Panc1 (cell line): ENCODE results near the gene CYTL1. TPM values are rescaled to one million over a fixed set of nuclear protein-coding genes. Genes with fewer than 3 reads are reported as not detected.
"Not testable (repeated sequence)": the region's sequence is repeated elsewhere in the genome, so short reads cannot be mapped to it uniquely, and the experiment has no call there.

Source experiments
- ATAC-seq: fragments of 200-7000 bp; cut with Tn5 transposase; 2 replicates; pipeline ENCODE4 v1.9.1; 2020; ENCODE audit warnings: mild to moderate bottlenecking, moderate library complexity
- BruUV-seq: library from RNA; stranded (reverse); fragments of 400-500 nt; replicated peaks from 2 replicates; lab custom pipeline; 2021; lab: Mats Ljungman, UMichigan
- CTCF ChIA-PET: fragments of 300-600 bp; sonication (Branson Sonifier 250); formaldehyde crosslinking; loops from one replicate; lab custom pipeline; 2022; ENCODE audit warnings: antibody characterized with exemption; lab: Charles Lee
- POLR2A ChIA-PET: fragments of 300-600 bp; sonication (Branson Sonifier 250); formaldehyde crosslinking; loops from one replicate; lab custom pipeline; 2022; ENCODE audit warnings: antibody characterized with exemption; lab: Charles Lee
- DNase-seq: peaks from one replicate; pipeline ENCODE4 v3.0.0-alpha.2; 2010; ENCODE audit warnings: low read depth, low spot score
- H3K27ac ChIP-seq: 2 replicates; pipeline ENCODE4 v1.5.1; 2011; ENCODE audit warnings: mild to moderate bottlenecking, low read length, inconsistent platforms
- H3K27me3 ChIP-seq: fragments of 200-500 bp; sonication (Bioruptor generic); 2 replicates; pipeline ENCODE4 v1.6.0; 2014; ENCODE audit warnings: low read length, inconsistent platforms; ENCODE audit not compliant: control insufficient read depth, insufficient read depth
- H3K36me3 ChIP-seq: fragments of 200-500 bp; sonication (Bioruptor generic); 2 replicates; pipeline ENCODE4 v1.5.1; 2014; ENCODE audit warnings: inconsistent platforms, mild to moderate bottlenecking, low read length, moderate library complexity; ENCODE audit not compliant: control insufficient read depth, insufficient read depth
- H3K4me1 ChIP-seq: 2 replicates; pipeline ENCODE4 v1.5.1; 2011; ENCODE audit warnings: inconsistent platforms, mild to moderate bottlenecking, low read length, moderate library complexity; ENCODE audit not compliant: control insufficient read depth, insufficient read depth
- H3K4me3 ChIP-seq, 2 experiments: 2 replicates each; pipeline ENCODE4 v1.5.1; 2011 to 2012; ENCODE audit warnings: low read depth in 2 of 2, low read length in 2 of 2, mild to moderate bottlenecking in 2 of 2, inconsistent platforms in 1 of 2, moderate library complexity in 1 of 2
- H3K9me3 ChIP-seq: fragments of 200-500 bp; sonication (Bioruptor generic); 2 replicates; pipeline ENCODE4 v1.5.1; 2014; ENCODE audit warnings: low read depth, mild to moderate bottlenecking, inconsistent platforms, low read length, moderate library complexity; ENCODE audit not compliant: control insufficient read depth, insufficient read depth
- POLR2AphosphoS5 ChIP-seq: IDR thresholded peaks from 2 replicates; pipeline ENCODE4 v1.6.1; 2012; ENCODE audit warnings: mild to moderate bottlenecking, low read depth, low read length, moderate library complexity
- SIN3A ChIP-seq: IDR thresholded peaks from 2 replicates; pipeline ENCODE4 v1.6.1; 2012; ENCODE audit warnings: low read depth, mild to moderate bottlenecking, low read length, moderate library complexity, borderline replicate concordance; ENCODE audit not compliant: insufficient read depth
- TCF7L2 ChIP-seq: IDR thresholded peaks from 2 replicates; pipeline ENCODE4 v1.6.1; 2011; ENCODE audit warnings: mild to moderate bottlenecking, low read depth, low read length, inconsistent platforms
- in situ Hi-C: cut with HindIII; loops from 2 replicates; pipeline ENCODE4 v1.10.0; 2016; ENCODE audit warnings: low sequenced_read_pairs, low pct_unique_long_range_greater_than_20kb
- intact Hi-C: fragments of 100-400 bp; cut with micrococcal nuclease; formaldehyde crosslinking; loops from one replicate; pipeline ENCODE4 v1.10.0; 2022; ENCODE audit not compliant: unreplicated experiment
- total RNA-seq: library from RNA; stranded (reverse); gene quantifications from one replicate; pipeline ENCODE4 v1.2.1, GENCODE V29; 2021; ENCODE audit not compliant: unreplicated experiment
- TF ChIP-seq, protein P1 (sequence below), 2 experiments: IDR thresholded peaks; 2 replicates each; pipeline ENCODE4 v1.6.1; 2011 to 2012; ENCODE audit warnings: low read depth in 2 of 2, control low read depth in 1 of 2, low read length in 1 of 2, mild to moderate bottlenecking in 1 of 2, moderate library complexity in 1 of 2; ENCODE audit not compliant: insufficient read depth in 1 of 2
- TF ChIP-seq, protein P2 (sequence below): fragments of 450-650 bp; IDR thresholded peaks from 2 replicates; pipeline ENCODE4 v1.5.1; 2017; ENCODE audit warnings: mild to moderate bottlenecking

Gene CYTL1
- total RNA-seq, 1 experiment from 2014 or later: not detected

DNA sequence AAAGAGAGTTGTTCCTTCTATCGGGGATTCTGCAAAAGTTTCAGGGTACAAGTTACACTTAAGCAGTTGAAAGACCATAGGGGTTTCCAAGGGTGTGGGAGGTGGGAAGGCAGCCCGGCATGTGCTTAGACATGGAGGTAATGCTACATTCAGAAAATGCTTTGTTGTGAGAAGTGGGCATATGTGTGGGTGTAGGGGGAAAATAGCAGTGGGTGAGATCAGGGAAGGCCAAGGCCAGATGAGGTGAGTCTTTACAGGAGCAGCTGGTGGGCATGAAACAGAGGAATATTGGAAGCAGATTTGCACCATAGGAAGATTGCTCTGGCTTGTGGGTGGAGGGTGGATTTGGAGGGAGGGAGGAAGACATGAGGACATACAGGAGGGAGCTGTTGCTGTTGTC is 8.3 kb downstream of the CYTL1 start:
- no peaks in the 10 kb centered on the region for H3K9me3 ChIP-seq

DNA sequence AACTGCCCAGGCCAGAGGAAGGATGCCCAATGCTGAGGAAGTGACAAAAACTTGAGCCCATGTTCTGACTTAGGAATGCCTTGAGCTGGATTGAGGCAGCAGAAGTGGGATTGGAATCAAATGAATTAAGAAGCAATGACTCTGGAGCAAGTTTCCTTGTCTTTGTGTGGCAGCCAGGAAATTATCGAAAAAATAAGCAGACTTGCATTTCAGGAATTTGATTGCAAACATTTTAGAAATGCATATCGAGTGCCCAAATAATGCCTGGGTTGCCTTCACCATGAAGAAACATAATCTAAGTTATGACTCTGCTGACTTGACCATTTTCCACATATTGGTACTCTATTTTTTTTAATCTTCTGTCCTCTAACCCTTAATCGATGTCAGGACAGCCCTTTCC is 9.5 kb downstream of the CYTL1 start:
- DNase-seq (no peak), ATAC-seq (no peak)
- in situ Hi-C loops (no loop called here), intact Hi-C loops (no loop called here)
- POLR2A ChIA-PET: no interaction called here
- no peak overlapping the region for H3K4me3 ChIP-seq
- no TSS peak for BruUV-seq
- CTCF ChIA-PET: no interaction called here
- no peak overlapping the region for H3K27ac ChIP-seq
- H3K36me3 ChIP-seq: no peaks in the 10 kb centered on the region
- TF ChIP-seq, protein P1, sequence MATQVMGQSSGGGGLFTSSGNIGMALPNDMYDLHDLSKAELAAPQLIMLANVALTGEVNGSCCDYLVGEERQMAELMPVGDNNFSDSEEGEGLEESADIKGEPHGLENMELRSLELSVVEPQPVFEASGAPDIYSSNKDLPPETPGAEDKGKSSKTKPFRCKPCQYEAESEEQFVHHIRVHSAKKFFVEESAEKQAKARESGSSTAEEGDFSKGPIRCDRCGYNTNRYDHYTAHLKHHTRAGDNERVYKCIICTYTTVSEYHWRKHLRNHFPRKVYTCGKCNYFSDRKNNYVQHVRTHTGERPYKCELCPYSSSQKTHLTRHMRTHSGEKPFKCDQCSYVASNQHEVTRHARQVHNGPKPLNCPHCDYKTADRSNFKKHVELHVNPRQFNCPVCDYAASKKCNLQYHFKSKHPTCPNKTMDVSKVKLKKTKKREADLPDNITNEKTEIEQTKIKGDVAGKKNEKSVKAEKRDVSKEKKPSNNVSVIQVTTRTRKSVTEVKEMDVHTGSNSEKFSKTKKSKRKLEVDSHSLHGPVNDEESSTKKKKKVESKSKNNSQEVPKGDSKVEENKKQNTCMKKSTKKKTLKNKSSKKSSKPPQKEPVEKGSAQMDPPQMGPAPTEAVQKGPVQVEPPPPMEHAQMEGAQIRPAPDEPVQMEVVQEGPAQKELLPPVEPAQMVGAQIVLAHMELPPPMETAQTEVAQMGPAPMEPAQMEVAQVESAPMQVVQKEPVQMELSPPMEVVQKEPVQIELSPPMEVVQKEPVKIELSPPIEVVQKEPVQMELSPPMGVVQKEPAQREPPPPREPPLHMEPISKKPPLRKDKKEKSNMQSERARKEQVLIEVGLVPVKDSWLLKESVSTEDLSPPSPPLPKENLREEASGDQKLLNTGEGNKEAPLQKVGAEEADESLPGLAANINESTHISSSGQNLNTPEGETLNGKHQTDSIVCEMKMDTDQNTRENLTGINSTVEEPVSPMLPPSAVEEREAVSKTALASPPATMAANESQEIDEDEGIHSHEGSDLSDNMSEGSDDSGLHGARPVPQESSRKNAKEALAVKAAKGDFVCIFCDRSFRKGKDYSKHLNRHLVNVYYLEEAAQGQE (IDR thresholded peaks at IDR 0.05; ENCODE audit: insufficient read depth in 1 of 2, low read depth in 2 of 2, low read length in 1 of 2): no peak
- no peak for TF ChIP-seq SIN3A
- TF ChIP-seq, protein P2, sequence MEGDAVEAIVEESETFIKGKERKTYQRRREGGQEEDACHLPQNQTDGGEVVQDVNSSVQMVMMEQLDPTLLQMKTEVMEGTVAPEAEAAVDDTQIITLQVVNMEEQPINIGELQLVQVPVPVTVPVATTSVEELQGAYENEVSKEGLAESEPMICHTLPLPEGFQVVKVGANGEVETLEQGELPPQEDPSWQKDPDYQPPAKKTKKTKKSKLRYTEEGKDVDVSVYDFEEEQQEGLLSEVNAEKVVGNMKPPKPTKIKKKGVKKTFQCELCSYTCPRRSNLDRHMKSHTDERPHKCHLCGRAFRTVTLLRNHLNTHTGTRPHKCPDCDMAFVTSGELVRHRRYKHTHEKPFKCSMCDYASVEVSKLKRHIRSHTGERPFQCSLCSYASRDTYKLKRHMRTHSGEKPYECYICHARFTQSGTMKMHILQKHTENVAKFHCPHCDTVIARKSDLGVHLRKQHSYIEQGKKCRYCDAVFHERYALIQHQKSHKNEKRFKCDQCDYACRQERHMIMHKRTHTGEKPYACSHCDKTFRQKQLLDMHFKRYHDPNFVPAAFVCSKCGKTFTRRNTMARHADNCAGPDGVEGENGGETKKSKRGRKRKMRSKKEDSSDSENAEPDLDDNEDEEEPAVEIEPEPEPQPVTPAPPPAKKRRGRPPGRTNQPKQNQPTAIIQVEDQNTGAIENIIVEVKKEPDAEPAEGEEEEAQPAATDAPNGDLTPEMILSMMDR: no peak
- no peak for TF ChIP-seq POLR2AphosphoS5
- no peak for TF ChIP-seq TCF7L2
- H3K4me1 ChIP-seq: no peaks in the 10 kb centered on the region
- H3K9me3 ChIP-seq: no peaks in the 10 kb centered on the region
- no peaks in the 10 kb centered on the region for H3K27me3 ChIP-seq

More for the DNA sequence above, 8.3 kb downstream of the CYTL1 start:
- no peaks in the 10 kb centered on the region for H3K4me1 ChIP-seq
- BruUV-seq: no TSS peak
- POLR2A ChIA-PET: no interaction called here
- TF ChIP-seq, protein P2: no peak
- no peak for TF ChIP-seq TCF7L2
- TF ChIP-seq POLR2AphosphoS5: no peak
- no peak for TF ChIP-seq SIN3A
- TF ChIP-seq, protein P1 (IDR thresholded peaks at IDR 0.05; ENCODE audit: insufficient read depth in 1 of 2, low read depth in 2 of 2, low read length in 1 of 2): no peak
- H3K4me3 ChIP-seq: no peak overlapping the region
- in situ Hi-C loops: no loop called here
- no peaks in the 10 kb centered on the region for H3K27me3 ChIP-seq
- intact Hi-C loops: no loop called here
- no peak overlapping the region for H3K27ac ChIP-seq
- no peak for DNase-seq
- H3K36me3 ChIP-seq: no peaks in the 10 kb centered on the region
- CTCF ChIA-PET: no interaction called here
- ATAC-seq: no peak

DNA sequence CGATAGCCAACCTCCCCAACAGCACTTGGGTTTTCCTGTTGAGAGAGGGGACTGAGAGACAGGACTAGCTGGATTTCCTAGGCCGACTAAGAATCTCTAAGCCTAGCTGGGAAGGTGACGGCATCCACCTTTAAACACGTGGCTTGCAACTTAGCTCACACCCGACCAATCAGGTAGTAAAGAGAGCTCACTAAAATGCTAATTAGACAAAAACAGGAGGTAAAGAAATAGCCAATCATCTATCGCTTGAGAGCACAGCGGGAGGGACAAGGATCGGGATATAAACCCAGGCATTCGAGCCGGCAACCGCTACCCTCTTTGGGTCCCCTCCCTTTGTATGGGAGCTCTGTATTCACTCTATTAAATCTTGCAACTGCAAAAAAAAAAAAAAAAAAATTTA is 12.3 kb downstream of the CYTL1 start:
- intact Hi-C loops, POLR2A ChIA-PET, DNase-seq, H3K27me3 ChIP-seq, ATAC-seq, H3K4me3 ChIP-seq, in situ Hi-C loops, H3K27ac ChIP-seq, BruUV-seq, H3K36me3 ChIP-seq, H3K4me1 ChIP-seq, H3K9me3 ChIP-seq: not testable (repeated sequence)
- CTCF ChIA-PET: interaction anchor here (0.8 kb wide), 1 partner anchor 63 kb away, joined by 7 read pairs; no protein-coding TSS in a partner anchor
